ENCODE measurements around the gene TCF7.

DNA sequence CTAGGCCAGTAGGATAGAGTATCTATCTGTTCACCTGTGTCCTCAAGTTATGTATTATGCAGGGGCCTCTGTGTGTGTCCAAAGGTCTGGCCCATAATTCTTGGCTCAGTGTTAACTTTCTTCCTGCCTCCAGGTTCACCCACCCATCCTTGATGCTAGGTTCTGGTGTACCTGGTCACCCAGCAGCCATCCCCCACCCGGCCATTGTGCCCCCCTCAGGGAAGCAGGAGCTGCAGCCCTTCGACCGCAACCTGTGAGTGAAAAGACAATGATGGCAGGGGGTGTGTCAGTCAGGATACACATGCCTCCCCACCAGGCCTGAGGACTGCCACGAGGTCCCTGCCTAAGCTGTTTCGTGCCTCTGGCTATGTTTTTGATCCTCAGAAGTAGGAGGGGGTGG, 27.6 kb downstream of the TCF7 start:
- TF ChIP-seq, protein P1, sequence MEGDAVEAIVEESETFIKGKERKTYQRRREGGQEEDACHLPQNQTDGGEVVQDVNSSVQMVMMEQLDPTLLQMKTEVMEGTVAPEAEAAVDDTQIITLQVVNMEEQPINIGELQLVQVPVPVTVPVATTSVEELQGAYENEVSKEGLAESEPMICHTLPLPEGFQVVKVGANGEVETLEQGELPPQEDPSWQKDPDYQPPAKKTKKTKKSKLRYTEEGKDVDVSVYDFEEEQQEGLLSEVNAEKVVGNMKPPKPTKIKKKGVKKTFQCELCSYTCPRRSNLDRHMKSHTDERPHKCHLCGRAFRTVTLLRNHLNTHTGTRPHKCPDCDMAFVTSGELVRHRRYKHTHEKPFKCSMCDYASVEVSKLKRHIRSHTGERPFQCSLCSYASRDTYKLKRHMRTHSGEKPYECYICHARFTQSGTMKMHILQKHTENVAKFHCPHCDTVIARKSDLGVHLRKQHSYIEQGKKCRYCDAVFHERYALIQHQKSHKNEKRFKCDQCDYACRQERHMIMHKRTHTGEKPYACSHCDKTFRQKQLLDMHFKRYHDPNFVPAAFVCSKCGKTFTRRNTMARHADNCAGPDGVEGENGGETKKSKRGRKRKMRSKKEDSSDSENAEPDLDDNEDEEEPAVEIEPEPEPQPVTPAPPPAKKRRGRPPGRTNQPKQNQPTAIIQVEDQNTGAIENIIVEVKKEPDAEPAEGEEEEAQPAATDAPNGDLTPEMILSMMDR (IDR thresholded peaks at IDR 0.05), result no peak
- TF ChIP-seq ZFX (IDR thresholded peaks at IDR 0.05; ENCODE audit: borderline replicate concordance), result no peak

Data from 22Rv1 (cell line).